ENCODE data around the gene GPHA2. TPM values are rescaled to one million over a fixed set of nuclear protein-coding genes. Genes with fewer than 3 reads are reported as not detected.

Gene GPHA2
- total RNA-seq, 2 experiments from 2014 or later: not detected

DNA sequence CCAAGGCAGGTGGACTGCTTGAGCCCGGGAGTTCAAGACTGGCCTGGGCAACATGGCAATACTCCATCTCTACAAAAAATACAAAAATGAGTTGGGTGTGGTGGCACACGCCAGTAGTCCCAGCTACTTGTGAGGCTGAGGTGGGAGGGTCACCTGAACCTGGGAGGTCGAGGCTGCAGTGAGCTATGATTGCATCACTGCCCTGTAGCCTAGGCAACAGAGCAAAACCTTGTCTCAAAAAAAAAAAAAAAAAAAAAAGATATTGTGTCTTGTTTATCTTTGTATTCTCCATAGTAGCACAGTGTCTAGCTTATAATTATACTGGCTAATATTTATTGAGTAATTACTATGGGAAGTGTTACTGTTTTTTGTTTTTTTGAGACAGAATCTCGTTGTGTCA lies 15.8 kb upstream of the GPHA2 start:
- CTCF ChIA-PET: interaction anchor here (1.1 kb wide), 1 partner anchor 166 kb away, joined by 9 read pairs; the partner anchor contains the start of gene ZNHIT2
- peaks cover 5% of the 10 kb centered on the region for H3K27me3 Mint-ChIP-seq (ENCODE audit: low read depth)
- DNase-seq: no peak
- H3K4me1 Mint-ChIP-seq (ENCODE audit: low read depth): peaks cover 4% of the 10 kb centered on the region
- no peak overlapping the region for H3K4me3 Mint-ChIP-seq
- no peak overlapping the region for H3K27ac Mint-ChIP-seq
- no peaks in the 10 kb centered on the region for H3K9me3 Mint-ChIP-seq
- no peaks in the 10 kb centered on the region for H3K36me3 Mint-ChIP-seq (ENCODE audit: low read depth)
- intact Hi-C loops (cut with micrococcal nuclease): no loop called here

DNA sequence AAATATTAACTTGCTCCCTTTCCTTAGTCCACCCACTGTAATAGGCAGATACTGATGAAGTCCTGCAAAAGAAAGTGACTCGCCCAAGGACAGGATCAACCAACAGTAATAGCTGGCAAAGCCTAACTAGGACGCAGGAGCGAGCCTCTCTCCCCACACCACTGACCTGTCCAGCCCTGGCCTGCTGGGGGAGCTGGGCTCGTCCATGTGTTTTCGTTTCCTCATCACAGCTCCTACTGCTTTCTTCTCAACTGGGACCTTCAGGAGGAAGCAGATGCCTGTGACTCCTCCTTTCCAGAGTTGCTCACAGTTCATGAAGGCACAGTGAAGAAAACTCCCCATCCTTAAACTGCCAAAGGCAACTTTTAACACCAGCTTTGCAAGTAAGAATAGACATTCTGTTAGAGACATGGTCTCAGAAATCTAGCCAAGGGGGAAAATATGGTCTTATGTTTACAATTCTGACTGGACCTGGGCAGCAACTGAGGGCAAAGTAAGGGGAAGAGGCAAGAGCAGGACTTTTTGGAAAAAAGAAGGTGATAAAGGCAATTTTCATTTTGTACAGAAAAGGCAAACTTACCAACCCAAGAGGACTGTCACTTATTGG lies 11.6 kb upstream of the GPHA2 start:
- Mint-ChIP-seq H3K4me1 (ENCODE audit: low read depth) (no peaks in the 10 kb centered on the region), H3K27me3 (ENCODE audit: low read depth) (peaks cover 3% of the 10 kb centered on the region), H3K4me3 (no peak overlapping the region), H3K36me3 (ENCODE audit: low read depth) (no peaks in the 10 kb centered on the region), H3K9me3 (no peaks in the 10 kb centered on the region), H3K27ac (no peak overlapping the region)
- CTCF ChIA-PET: no interaction called here
- intact Hi-C loops (cut with micrococcal nuclease): no loop called here
- DNase-seq: no peak

DNA sequence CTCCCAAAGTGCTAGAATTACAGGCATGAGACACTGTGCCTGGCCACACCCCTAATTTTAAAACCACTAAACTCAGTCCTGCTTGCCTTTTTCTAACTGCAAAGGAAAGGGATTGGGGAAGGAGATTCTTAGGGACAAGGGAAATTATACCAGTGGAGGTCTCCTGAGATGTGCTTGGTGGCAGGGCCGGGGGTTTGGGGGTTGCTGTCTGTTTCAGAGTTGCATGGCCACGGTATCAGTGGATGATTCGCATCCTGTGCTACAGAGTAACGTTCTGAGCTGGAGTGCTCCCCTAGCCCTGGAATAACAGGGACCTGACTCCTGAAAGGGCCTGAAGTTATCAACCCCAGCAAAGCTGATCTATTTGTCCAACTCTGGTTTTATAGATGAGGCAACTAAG lies 846 bp upstream of the GPHA2 start:
- Mint-ChIP-seq H3K27ac (no peak overlapping the region), H3K4me3 (no peak overlapping the region), H3K9me3 (no peaks in the 10 kb centered on the region), H3K36me3 (ENCODE audit: low read depth) (no peaks in the 10 kb centered on the region), H3K27me3 (ENCODE audit: low read depth) (no peaks in the 10 kb centered on the region), H3K4me1 (ENCODE audit: low read depth) (no peaks in the 10 kb centered on the region)
- CTCF ChIA-PET: interaction anchor here (0.7 kb wide), 1 partner anchor 31 kb away, joined by 3 read pairs; no protein-coding TSS in a partner anchor
- DNase-seq: no peak
- intact Hi-C loops (cut with micrococcal nuclease): no loop called here

DNA sequence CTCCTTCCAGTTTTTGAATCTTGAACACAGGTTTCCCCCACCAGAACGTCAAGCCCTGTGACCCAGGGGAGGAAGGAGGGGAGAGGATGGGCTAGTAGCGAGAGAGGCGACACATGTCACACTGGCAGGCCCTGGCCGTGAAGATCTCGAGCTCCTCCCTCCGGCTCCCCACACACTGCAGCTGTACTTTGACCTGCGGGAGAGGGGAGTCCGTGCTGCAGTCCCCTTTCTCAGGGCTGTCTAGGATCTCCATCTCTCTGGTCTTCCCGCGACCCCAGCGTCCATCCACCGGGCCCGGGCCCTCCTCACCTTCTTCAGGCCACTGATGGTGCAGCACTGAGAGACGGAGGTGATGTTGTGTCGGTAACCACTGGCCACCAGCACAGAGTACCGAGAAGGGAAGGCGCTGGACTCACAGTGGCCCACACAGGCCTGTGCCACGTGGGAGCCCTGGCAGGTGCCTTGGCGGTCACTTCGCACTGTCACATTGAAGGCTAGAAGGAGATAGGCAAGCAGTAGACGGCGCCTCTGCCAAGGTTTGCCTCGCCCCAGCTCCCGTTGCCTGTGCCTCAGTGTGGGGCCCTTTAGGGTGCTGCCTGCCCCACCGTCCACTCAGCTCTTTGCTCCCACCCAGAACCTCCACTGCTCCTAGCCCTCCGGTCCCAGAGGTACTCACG lies 873 bp downstream of the GPHA2 start:
- H3K27ac Mint-ChIP-seq: no peak overlapping the region
- intact Hi-C loops (cut with micrococcal nuclease): no loop called here
- H3K4me3 Mint-ChIP-seq: no peak overlapping the region
- no peaks in the 10 kb centered on the region for H3K9me3 Mint-ChIP-seq
- CTCF ChIA-PET: interaction anchor here (0.5 to 0.6 kb wide), 2 partner anchors 54 to 292 kb away, joined by 3 to 4 read pairs; no protein-coding TSS in a partner anchor
- H3K36me3 Mint-ChIP-seq (ENCODE audit: low read depth): no peaks in the 10 kb centered on the region
- H3K27me3 Mint-ChIP-seq (ENCODE audit: low read depth): no peaks in the 10 kb centered on the region
- H3K4me1 Mint-ChIP-seq (ENCODE audit: low read depth): no peaks in the 10 kb centered on the region
- no peak for DNase-seq

DNA sequence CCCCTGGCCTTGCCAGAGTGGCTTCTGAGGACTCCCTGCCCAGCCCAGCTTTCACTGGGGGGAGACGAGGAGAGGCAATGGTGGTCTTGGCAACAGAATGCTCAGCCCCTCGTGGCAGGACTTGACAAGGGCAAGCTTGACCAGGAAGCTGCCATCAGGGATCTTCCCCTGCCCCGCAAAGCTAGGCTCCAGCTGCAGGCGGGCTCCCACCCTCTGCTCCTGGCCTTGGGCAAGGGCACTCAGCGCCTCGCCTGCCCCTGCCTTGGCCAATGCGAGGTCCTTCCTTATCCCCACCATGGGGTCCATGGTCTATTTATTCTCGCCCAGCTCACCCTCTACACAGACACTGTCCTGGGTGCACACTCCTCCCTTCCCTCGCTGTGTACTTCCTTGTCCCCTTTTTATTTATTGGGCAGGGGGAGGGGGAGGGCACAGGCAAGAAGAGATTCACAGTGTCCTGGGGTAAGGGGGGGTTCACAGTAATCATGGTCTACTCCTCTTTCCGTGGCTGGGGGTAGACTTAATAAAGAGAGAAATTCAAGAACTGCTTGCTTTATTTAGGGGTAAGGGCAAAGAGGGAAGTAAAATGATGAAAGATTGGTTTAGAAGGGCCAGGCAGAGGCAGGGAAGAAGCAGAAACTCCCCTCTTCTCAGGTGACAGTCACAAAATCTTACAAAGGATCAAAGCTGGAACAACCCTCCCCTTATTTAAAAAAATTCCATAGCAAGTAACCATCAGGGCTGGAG lies 1.6 kb downstream of the GPHA2 start:
- Mint-ChIP-seq H3K27ac (no peak overlapping the region), H3K27me3 (ENCODE audit: low read depth) (no peaks in the 10 kb centered on the region), H3K4me3 (no peak overlapping the region), H3K4me1 (ENCODE audit: low read depth) (no peaks in the 10 kb centered on the region), H3K36me3 (ENCODE audit: low read depth) (no peaks in the 10 kb centered on the region), H3K9me3 (no peaks in the 10 kb centered on the region)
- intact Hi-C loops (cut with micrococcal nuclease): no loop called here
- CTCF ChIA-PET: interaction anchor here (0.5 to 0.6 kb wide), 2 partner anchors 54 to 293 kb away, joined by 3 to 4 read pairs; no protein-coding TSS in a partner anchor
- no peak for DNase-seq

DNA sequence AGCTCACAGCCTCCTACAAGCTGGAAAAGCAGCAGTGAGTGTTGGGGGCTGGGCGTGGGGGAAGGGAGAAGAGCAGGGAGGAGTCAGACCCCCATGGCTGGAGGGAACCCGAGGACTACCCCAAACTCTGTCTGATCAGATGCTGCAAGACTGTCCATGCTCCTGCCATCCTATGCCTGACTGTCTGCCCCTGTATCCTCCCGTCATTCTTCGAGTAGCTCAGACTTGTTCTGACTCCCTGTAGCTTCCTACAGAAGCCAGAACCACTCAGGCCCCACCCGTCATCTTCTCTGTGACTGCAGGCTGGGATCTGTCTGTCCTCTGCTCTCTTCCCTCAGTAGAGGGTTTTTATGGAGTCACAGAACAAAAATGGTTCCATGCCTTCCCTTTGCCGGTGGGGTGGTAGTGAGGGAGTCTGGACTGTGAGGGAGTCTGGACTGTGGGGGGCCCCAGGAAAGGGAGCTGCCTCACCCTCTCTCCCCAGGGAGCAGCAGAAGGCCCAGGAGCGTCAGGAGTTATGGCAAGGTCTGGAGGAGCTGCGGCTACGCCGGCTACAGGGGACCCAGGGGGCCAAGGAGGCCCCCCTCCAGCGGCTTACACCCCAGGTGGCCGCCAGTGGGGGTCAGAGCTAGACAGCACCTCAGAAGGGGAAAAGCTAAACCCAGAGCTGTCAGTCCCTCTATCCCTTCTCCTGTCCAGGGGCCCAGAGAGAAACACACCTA lies 2.3 kb downstream of the GPHA2 start:
- no peaks in the 10 kb centered on the region for H3K4me1 Mint-ChIP-seq (ENCODE audit: low read depth)
- no peak overlapping the region for H3K27ac Mint-ChIP-seq
- H3K27me3 Mint-ChIP-seq (ENCODE audit: low read depth): no peaks in the 10 kb centered on the region
- no peaks in the 10 kb centered on the region for H3K9me3 Mint-ChIP-seq
- CTCF ChIA-PET: interaction anchor here (1.0 kb wide), 1 partner anchor 30 kb away, joined by 3 read pairs; no protein-coding TSS in a partner anchor
- DNase-seq: no peak
- no peak overlapping the region for H3K4me3 Mint-ChIP-seq
- intact Hi-C loops (cut with micrococcal nuclease): no loop called here
- no peaks in the 10 kb centered on the region for H3K36me3 Mint-ChIP-seq (ENCODE audit: low read depth)

DNA sequence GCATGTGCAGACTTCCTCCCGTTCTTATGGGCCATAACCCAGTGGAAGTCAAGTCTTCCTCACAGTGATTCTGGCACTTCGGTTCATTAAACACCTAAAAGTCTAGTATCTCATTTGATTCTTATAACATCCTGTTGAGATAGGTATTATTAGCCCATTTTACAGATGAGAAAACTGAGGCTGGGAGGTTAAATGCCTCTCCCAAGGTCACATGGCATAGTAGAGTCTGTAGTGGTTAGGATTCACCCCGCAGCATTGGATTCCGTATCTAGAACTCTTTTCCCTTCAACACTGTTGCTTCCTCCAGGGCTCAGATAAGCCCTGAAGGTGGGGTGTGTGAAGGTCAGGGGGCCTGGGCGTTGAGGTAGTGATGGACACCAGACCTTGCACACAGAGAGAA lies 3.4 kb downstream of the GPHA2 start:
- H3K27ac Mint-ChIP-seq: no peak overlapping the region
- H3K36me3 Mint-ChIP-seq (ENCODE audit: low read depth): no peaks in the 10 kb centered on the region
- H3K27me3 Mint-ChIP-seq (ENCODE audit: low read depth): no peaks in the 10 kb centered on the region
- H3K4me1 Mint-ChIP-seq (ENCODE audit: low read depth): no peaks in the 10 kb centered on the region
- no peak overlapping the region for H3K4me3 Mint-ChIP-seq
- no peak for DNase-seq
- H3K9me3 Mint-ChIP-seq: no peaks in the 10 kb centered on the region
- CTCF ChIA-PET: interaction anchor here (1.0 kb wide), 1 partner anchor 31 kb away, joined by 3 read pairs; no protein-coding TSS in a partner anchor
- intact Hi-C loops (cut with micrococcal nuclease): no loop called here

DNA sequence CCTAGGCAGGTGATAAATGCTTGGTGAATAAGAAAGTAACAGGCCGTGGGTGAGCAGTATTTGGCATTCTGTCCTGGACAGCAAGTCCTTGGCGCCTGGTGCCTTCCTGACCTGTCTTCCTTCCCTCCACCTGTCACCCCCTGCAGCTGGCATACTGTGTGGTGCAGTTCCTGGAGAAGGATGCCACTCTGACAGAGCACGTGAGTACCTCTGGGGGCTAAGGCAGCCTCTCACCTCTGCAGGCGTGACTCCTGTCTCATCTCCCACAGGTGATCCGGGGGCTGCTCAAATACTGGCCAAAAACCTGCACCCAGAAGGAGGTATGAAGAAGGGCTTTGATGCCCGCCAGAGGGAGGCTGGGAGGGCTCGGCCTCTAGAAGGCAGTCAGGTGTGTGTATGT lies 4.4 kb downstream of the GPHA2 start:
- no peak for DNase-seq
- Mint-ChIP-seq H3K4me3 (no peak overlapping the region), H3K9me3 (no peaks in the 10 kb centered on the region), H3K27ac (no peak overlapping the region), H3K27me3 (ENCODE audit: low read depth) (no peaks in the 10 kb centered on the region), H3K36me3 (ENCODE audit: low read depth) (no peaks in the 10 kb centered on the region), H3K4me1 (ENCODE audit: low read depth) (no peaks in the 10 kb centered on the region)
- intact Hi-C loops (cut with micrococcal nuclease): no loop called here
- CTCF ChIA-PET: interaction anchor here (1.2 kb wide), 1 partner anchor 14 kb away, joined by 4 read pairs; no protein-coding TSS in a partner anchor

DNA sequence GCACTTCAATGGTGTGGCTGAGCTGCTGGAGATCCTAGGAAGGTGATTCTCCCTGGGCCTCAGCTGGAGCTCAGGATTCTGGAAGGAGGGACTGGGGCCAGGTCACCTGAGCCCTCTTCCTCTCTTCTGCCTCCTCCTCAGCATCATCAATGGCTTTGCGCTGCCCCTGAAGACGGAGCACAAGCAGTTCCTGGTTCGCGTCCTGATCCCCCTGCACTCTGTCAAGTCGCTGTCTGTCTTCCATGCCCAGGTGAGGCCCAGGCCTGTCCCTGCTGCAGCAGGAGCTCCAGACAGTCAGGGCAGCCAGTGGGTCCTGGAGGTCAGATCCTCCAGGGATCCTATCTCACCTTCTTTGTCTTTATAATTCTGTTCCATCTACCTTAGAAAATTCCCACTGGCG lies 5.4 kb downstream of the GPHA2 start:
- CTCF ChIA-PET: interaction anchor here (1.2 kb wide), 3 partner anchors 13 to 33 kb away, joined by 3 to 4 read pairs (median 4); no protein-coding TSS in a partner anchor
- Mint-ChIP-seq H3K27ac (no peak overlapping the region), H3K36me3 (ENCODE audit: low read depth) (no peaks in the 10 kb centered on the region), H3K4me3 (no peak overlapping the region), H3K27me3 (ENCODE audit: low read depth) (no peaks in the 10 kb centered on the region), H3K9me3 (no peaks in the 10 kb centered on the region), H3K4me1 (ENCODE audit: low read depth) (peaks cover 4% of the 10 kb centered on the region)
- no peak for DNase-seq
- intact Hi-C loops (cut with micrococcal nuclease): no loop called here

DNA sequence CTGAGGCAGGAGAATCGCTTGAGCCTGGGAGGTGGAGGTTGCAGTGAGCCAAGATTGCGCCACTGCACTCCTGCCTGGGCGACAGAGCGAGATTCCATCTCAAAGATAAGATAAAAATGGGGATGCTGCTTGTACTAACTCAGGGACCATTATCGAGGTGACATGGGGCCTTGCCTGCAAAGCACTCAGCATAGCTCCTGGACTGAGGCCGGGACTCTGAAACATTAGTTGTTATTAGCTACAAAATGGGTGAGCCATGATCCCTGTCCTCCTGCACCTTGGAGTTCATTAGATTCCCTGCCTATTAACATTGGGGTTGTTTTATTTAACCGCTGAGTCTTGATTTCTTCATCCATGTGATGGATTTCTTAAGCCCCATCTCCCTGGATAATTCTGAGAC lies 6.1 kb downstream of the GPHA2 start:
- CTCF ChIA-PET: interaction anchor here (1.0 to 1.2 kb wide), 3 partner anchors 17 to 153 kb away, joined by 3 to 4 read pairs (median 4); no protein-coding TSS in a partner anchor
- H3K27me3 Mint-ChIP-seq (ENCODE audit: low read depth): no peaks in the 10 kb centered on the region
- no peak overlapping the region for H3K27ac Mint-ChIP-seq
- H3K4me3 Mint-ChIP-seq: no peak overlapping the region
- H3K36me3 Mint-ChIP-seq (ENCODE audit: low read depth): no peaks in the 10 kb centered on the region
- DNase-seq: no peak
- intact Hi-C loops (cut with micrococcal nuclease): no loop called here
- H3K4me1 Mint-ChIP-seq (ENCODE audit: low read depth): peaks cover 9% of the 10 kb centered on the region
- no peaks in the 10 kb centered on the region for H3K9me3 Mint-ChIP-seq

DNA sequence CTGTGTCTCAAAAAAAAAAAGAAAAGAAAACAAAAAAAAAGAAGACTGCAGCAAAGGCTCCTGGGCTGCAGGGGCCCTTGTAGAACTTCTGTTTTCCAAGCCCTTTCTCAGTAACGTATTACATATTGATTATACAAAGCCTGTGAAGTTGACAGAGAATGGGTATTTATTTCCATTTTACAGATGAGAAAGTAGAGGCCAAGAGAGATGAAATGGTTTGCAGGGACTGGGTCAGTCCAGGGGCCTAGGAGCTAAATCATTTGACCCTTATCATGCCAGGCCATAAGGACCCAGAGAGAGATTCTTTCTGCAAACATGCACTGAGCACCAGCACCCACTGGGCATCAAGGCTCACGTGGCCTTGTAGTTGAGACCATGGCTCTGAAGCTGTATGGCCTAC lies 6.7 kb downstream of the GPHA2 start:
- no peak overlapping the region for H3K27ac Mint-ChIP-seq
- H3K4me3 Mint-ChIP-seq: no peak overlapping the region
- intact Hi-C loops (cut with micrococcal nuclease): no loop called here
- H3K36me3 Mint-ChIP-seq (ENCODE audit: low read depth): no peaks in the 10 kb centered on the region
- no peaks in the 10 kb centered on the region for H3K27me3 Mint-ChIP-seq (ENCODE audit: low read depth)
- CTCF ChIA-PET: interaction anchor here (1.0 kb wide), 1 partner anchor 154 kb away, joined by 4 read pairs; no protein-coding TSS in a partner anchor
- peaks cover 13% of the 10 kb centered on the region for H3K4me1 Mint-ChIP-seq (ENCODE audit: low read depth)
- DNase-seq: no peak
- H3K9me3 Mint-ChIP-seq: no peaks in the 10 kb centered on the region

DNA sequence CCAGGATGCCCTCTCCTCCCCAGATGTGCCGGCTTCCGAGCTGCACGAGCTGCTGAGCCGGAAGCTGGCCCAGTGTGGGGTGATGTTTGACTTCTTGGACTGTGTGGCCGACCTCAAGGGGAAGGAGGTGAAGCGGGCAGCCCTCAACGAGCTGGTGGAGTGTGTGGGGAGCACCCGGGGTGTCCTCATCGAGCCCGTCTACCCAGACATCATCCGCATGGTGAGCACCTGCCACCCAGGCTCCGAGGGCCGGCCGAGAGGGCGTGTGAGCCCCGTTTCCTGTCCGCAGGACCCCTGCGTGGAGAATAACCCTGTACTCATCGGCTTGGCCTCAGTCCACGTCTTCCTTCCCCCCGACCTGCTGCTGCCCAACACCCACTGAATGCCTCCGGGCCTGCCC lies 9.0 kb downstream of the GPHA2 start:
- no peak overlapping the region for H3K4me3 Mint-ChIP-seq
- no peaks in the 10 kb centered on the region for H3K27me3 Mint-ChIP-seq (ENCODE audit: low read depth)
- H3K36me3 Mint-ChIP-seq (ENCODE audit: low read depth): no peaks in the 10 kb centered on the region
- no peaks in the 10 kb centered on the region for H3K9me3 Mint-ChIP-seq
- intact Hi-C loops (cut with micrococcal nuclease): no loop called here
- no peak for DNase-seq
- H3K4me1 Mint-ChIP-seq (ENCODE audit: low read depth): peaks cover 19% of the 10 kb centered on the region
- CTCF ChIA-PET: interaction anchor here (0.7 kb wide), 1 partner anchor 94 kb away, joined by 3 read pairs; no protein-coding TSS in a partner anchor
- H3K27ac Mint-ChIP-seq: no peak overlapping the region
